SU-DHL-6 (cell line): ENCODE measurements around the gene B4GALT5.

ENCODE experiments used
- H2AFZ ChIP-seq: fragments of 200-600 bp; sonication (generic); 2 replicates; pipeline ENCODE4 v1.6.1; 2014; ENCODE audit warnings: low read depth, mild to moderate bottlenecking, moderate library complexity, mixed read lengths, antibody characterized with exemption, low read length; ENCODE audit not compliant: severe bottlenecking
- H3F3A ChIP-seq: fragments of 200-600 bp; shearing (Covaris generic); 2 replicates; pipeline ENCODE4 v1.6.0; 2016; ENCODE audit warnings: antibody characterized with exemption, mild to moderate bottlenecking; ENCODE audit not compliant: insufficient read depth
- H3K27ac ChIP-seq: fragments of 200-600 bp; sonication (generic); 2 replicates; pipeline ENCODE4 v1.5.1; 2016; ENCODE audit warnings: low read depth, mild to moderate bottlenecking, low read length, moderate library complexity, mixed read lengths
- H3K27me3 ChIP-seq: fragments of 200-600 bp; sonication (generic), shearing (Covaris generic); 2 replicates; pipeline ENCODE4 v1.6.0; 2014; ENCODE audit warnings: mild to moderate bottlenecking, low read length
- H3K36me3 ChIP-seq: fragments of 200-600 bp; sonication (generic); 2 replicates; pipeline ENCODE4 v1.6.1; 2014; ENCODE audit warnings: mild to moderate bottlenecking, low read length, mixed read lengths
- H3K4me2 ChIP-seq: fragments of 300-600, 200-600 bp; shearing (Covaris generic), sonication (generic); 2 replicates; pipeline ENCODE4 v1.6.0; 2014; ENCODE audit warnings: low read length, low read depth, mild to moderate bottlenecking; ENCODE audit not compliant: poor library complexity, severe bottlenecking
- H3K4me3 ChIP-seq: fragments of 200-600 bp; sonication (generic); 2 replicates; pipeline ENCODE4 v1.5.1; 2014; ENCODE audit warnings: antibody characterized with exemption, low read length, mild to moderate bottlenecking, mixed read lengths; ENCODE audit not compliant: insufficient read depth, poor library complexity, severe bottlenecking
- H3K79me2 ChIP-seq: fragments of 200-600 bp; sonication (generic); 2 replicates; pipeline ENCODE4 v1.6.1; 2014; ENCODE audit warnings: mild to moderate bottlenecking, low read length, moderate library complexity; ENCODE audit not compliant: insufficient read depth
- H3K9ac ChIP-seq: fragments of 200-600 bp; sonication (generic); 2 replicates; pipeline ENCODE4 v1.7.0; 2014; ENCODE audit warnings: mild to moderate bottlenecking, low read length
- H3K9me2 ChIP-seq: fragments of 200-600 bp; sonication (generic); replicated peaks from 2 replicates; pipeline ENCODE4 v1.6.1; 2014; ENCODE audit warnings: low read length; ENCODE audit not compliant: insufficient read depth
- H3K9me3 ChIP-seq: fragments of 200-600 bp; sonication (generic); 2 replicates; pipeline ENCODE4 v1.6.1; 2014; ENCODE audit warnings: low read length, mixed read lengths; ENCODE audit not compliant: insufficient read depth
- H4K20me1 ChIP-seq: fragments of 200-600 bp; sonication (generic); 2 replicates; pipeline ENCODE4 v1.6.1; 2014; ENCODE audit warnings: low read depth, mild to moderate bottlenecking, antibody characterized with exemption, low read length, moderate library complexity, mixed read lengths
- CTCF ChIP-seq: fragments of 200-600 bp; sonication (generic); IDR thresholded peaks from one replicate; pipeline ENCODE4 v1.5.1; 2017; ENCODE audit warnings: antibody characterized with exemption, mild to moderate bottlenecking, low read length, moderate library complexity; ENCODE audit not compliant: insufficient read depth, poor library complexity, severe bottlenecking
- EZH2phosphoT487 ChIP-seq: fragments of 200-600 bp; sonication (generic), shearing (Covaris generic); conservative IDR thresholded peaks from 2 replicates; pipeline ENCODE4 v1.6.1; 2018; ENCODE audit warnings: mild to moderate bottlenecking, antibody characterized with exemption, low read length, moderate library complexity, mixed read lengths

Gene B4GALT5

GRCh38 chr20:49715466-49715865, 1.8 kb upstream of the B4GALT5 start:
- TF ChIP-seq CTCF (no peak), EZH2phosphoT487 (no peak)
- H3K9me3 ChIP-seq = no peaks in the 10 kb centered on the region
- no peak overlapping the region for H2AFZ ChIP-seq

GRCh38 chr20:49712996-49713752, 504 bp downstream of the B4GALT5 start:
- H3K27me3 ChIP-seq = no peaks in the 10 kb centered on the region
- H3K9me2 ChIP-seq = no peaks in the 10 kb centered on the region
- H3K79me2 ChIP-seq = peaks cover 59% of the 10 kb centered on the region
- H3F3A ChIP-seq = peaks cover 30% of the 10 kb centered on the region
- peaks cover 8% of the 10 kb centered on the region; the same call in 1 of the 2 replicates for H4K20me1 ChIP-seq
- H3K4me2 ChIP-seq = peak overlapping the region; percentile 87
- H2AFZ ChIP-seq = no peak overlapping the region
- TF ChIP-seq CTCF (no peak), EZH2phosphoT487 (no peak)
- peak overlapping the region; percentile 83 for H3K27ac ChIP-seq
- peak overlapping the region; percentile 98 for H3K4me3 ChIP-seq
- H3K36me3 ChIP-seq = no peaks in the 10 kb centered on the region
- H3K9me3 ChIP-seq = no peaks in the 10 kb centered on the region
- peak overlapping the region; percentile 92 for H3K9ac ChIP-seq

More at GRCh38 chr20:49715466-49715865, 1.8 kb upstream of the B4GALT5 start:
- H3K79me2 ChIP-seq = peaks cover 36% of the 10 kb centered on the region
- H3K9me2 ChIP-seq = no peaks in the 10 kb centered on the region
- H3K27ac ChIP-seq = no peak overlapping the region
- no peaks in the 10 kb centered on the region for H3K27me3 ChIP-seq
- no peak overlapping the region for H3K4me3 ChIP-seq
- no peaks in the 10 kb centered on the region for H3K36me3 ChIP-seq
- peaks cover 19% of the 10 kb centered on the region for H3F3A ChIP-seq
- no peak overlapping the region for H3K4me2 ChIP-seq
- no peak overlapping the region for H3K9ac ChIP-seq
- H4K20me1 ChIP-seq = peaks cover 8% of the 10 kb centered on the region; the same call in 1 of the 2 replicates

GRCh38 chr20:49712646-49712995, 1.1 kb downstream of the B4GALT5 start:
- Histone ChIP-seq H3F3A (peaks cover 34% of the 10 kb centered on the region), H4K20me1 (peaks cover 8% of the 10 kb centered on the region; the same call in 1 of the 2 replicates), H3K9ac (peak overlapping the region; percentile 92), H2AFZ (no peak overlapping the region), H3K36me3 (no peaks in the 10 kb centered on the region), H3K27ac (peak overlapping the region; percentile 83), H3K27me3 (no peaks in the 10 kb centered on the region), H3K9me3 (no peaks in the 10 kb centered on the region), H3K4me3 (peak overlapping the region; percentile 98), H3K79me2 (peaks cover 64% of the 10 kb centered on the region), H3K4me2 (peak overlapping the region; percentile 87), H3K9me2 (no peaks in the 10 kb centered on the region)
- TF ChIP-seq EZH2phosphoT487 (no peak), CTCF (no peak)
